ENCODE measurements around the gene CHTF18. TPM values are rescaled to one million over a fixed set of nuclear protein-coding genes. Genes with fewer than 3 reads are reported as not detected.
"Not testable (repeated sequence)": the region's sequence is repeated elsewhere in the genome, so short reads cannot be mapped to it uniquely, and the experiment has no call there.

CHTF18 gene
- total RNA-seq, 2 donors from 2014 or later = 74.5 to 97.8 TPM

DNA sequence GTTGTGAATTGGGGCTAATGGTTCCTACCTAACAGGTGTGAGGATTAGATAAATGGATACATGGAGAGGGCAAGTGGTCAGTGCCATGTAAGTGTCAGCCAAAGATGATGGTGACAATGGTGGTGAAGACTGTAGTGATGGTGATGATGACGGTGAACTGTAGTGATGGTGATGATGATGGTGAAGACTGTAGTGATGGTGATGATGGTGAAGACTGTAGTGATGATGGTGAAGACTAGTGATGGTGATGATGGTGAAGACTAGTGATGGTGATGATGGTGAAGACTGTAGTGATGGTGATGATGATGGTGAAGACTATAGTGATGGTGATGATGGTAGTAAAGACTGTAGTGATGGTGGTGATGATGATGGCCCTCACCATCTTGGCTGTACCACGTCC, 30.2 kb downstream of the CHTF18 start:
- DNase-seq (no peak), ATAC-seq (replicated peaks in 1 of 2) (no peak)
- H3K27ac Mint-ChIP-seq = no peak overlapping the region
- H3K9me3 Mint-ChIP-seq = no peaks in the 10 kb centered on the region
- peaks cover 9% of the 10 kb centered on the region for H3K27me3 Mint-ChIP-seq (ENCODE audit: low read depth)
- H3K4me3 Mint-ChIP-seq = no peak overlapping the region
- peaks cover 15% of the 10 kb centered on the region for H3K4me1 Mint-ChIP-seq (ENCODE audit: low read depth)
- no peaks in the 10 kb centered on the region for H3K36me3 Mint-ChIP-seq (ENCODE audit: insufficient read depth in 2 of 2)

DNA sequence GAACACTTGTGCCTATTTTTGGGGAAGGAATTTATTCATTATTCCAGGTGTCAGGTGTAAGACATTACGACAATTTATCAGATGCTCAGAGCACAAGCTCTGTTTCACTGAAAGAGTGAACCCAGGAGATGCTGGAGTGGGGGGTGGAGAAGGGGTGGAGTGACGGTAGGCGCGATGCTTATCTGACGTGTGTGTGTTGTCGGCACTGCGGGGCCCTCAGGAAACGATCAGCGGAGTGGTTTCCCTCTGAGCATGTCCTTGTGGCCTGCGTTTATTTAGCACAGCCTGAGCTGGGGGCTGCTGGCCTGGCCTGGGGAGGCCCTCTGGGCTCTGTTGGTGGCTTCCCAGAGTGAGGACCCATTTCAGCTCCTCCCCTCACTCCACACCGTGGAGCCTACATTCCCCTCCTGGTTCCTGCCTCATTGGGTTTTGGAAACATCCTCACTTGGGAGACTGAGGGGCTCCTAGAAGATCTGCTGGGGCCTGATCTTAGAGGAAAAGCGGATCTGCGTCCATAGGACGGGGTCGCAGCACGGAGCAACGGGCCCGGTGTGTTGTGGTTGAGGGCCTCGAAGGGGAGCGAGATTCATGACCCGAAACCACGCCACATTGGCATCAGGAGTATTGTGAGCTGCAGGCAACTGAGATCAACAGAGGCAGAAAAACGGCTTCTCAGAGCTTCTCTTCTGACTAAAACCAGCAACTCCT, 31.1 kb downstream of the CHTF18 start:
- Mint-ChIP-seq H3K36me3 (ENCODE audit: insufficient read depth in 2 of 2) (no peaks in the 10 kb centered on the region), H3K4me1 (ENCODE audit: low read depth) (peaks cover 11% of the 10 kb centered on the region), H3K9me3 (no peaks in the 10 kb centered on the region), H3K4me3 (no peak overlapping the region), H3K27ac (no peak overlapping the region), H3K27me3 (ENCODE audit: low read depth) (peaks cover 9% of the 10 kb centered on the region)
- ATAC-seq (replicated peaks in 1 of 2) (peak; percentile 74 to 79), DNase-seq (peak; percentile 43 to 49)

DNA sequence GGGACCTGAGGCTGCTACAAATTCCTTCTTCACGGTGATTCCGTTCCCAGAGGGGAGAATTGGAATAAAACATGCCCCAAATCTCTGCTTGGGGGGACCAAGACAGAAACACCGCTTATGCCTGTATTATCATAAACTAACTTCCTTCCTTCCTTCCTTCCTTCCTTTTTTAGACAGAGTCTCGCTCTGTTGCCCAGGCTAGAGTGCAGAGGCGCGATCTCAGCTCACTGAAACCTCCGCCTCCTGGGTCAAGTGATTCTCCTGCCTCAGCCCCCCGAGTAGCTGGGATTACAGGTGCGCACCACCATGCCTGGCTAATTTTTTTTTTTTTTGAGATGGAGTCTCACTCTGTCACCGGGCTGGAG, 31.6 kb downstream of the CHTF18 start:
- not testable (repeated sequence) for H3K27ac Mint-ChIP-seq

DNA sequence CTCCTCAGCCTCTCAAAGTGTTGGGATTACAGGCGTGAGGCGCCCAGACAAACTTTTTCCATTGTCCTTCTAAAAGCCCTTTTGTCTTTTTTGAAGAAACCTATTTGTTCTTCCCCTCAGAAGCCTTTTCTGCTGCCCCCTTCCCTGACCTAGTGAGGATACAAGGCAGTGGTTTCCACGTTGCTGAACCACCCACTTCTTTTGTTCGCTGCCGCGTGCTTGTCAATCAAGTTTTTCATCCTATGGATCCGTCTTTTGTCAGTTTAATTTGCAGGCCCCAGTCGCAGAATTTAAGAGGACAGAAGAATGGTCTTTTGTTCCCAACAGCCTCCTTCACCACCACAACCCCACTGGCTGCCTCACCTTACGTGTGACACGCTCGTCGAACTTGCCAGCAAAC, 32.3 kb downstream of the CHTF18 start:
- ATAC-seq (replicated peaks in 1 of 2) (no peak), DNase-seq (no peak)
- no peaks in the 10 kb centered on the region for H3K36me3 Mint-ChIP-seq (ENCODE audit: insufficient read depth in 2 of 2)
- no peaks in the 10 kb centered on the region for H3K9me3 Mint-ChIP-seq
- H3K27ac Mint-ChIP-seq = no peak overlapping the region
- H3K27me3 Mint-ChIP-seq (ENCODE audit: low read depth) = peaks cover 9% of the 10 kb centered on the region
- no peak overlapping the region for H3K4me3 Mint-ChIP-seq
- H3K4me1 Mint-ChIP-seq (ENCODE audit: low read depth) = peaks cover 11% of the 10 kb centered on the region

More for the DNA sequence above, 31.6 kb downstream of the CHTF18 start:
- Mint-ChIP-seq H3K4me1 (ENCODE audit: low read depth) (peaks cover 11% of the 10 kb centered on the region), H3K4me3 (peak overlapping the region in 1 of 2 donors; percentile 38)
- not testable (repeated sequence) for DNase-seq; H3K27me3 Mint-ChIP-seq (ENCODE audit: low read depth); H3K9me3 Mint-ChIP-seq; H3K36me3 Mint-ChIP-seq (ENCODE audit: insufficient read depth in 2 of 2); ATAC-seq (replicated peaks in 1 of 2)

GRCh38 chr16:821751-822150, 33.3 kb downstream of the CHTF18 start:
- H3K27ac Mint-ChIP-seq = no peak overlapping the region
- no peak for ATAC-seq (replicated peaks in 1 of 2)
- H3K36me3 Mint-ChIP-seq (ENCODE audit: insufficient read depth in 2 of 2) = no peaks in the 10 kb centered on the region
- H3K9me3 Mint-ChIP-seq = no peaks in the 10 kb centered on the region
- H3K4me3 Mint-ChIP-seq = no peak overlapping the region
- peaks cover 11% of the 10 kb centered on the region for H3K4me1 Mint-ChIP-seq (ENCODE audit: low read depth)
- H3K27me3 Mint-ChIP-seq (ENCODE audit: low read depth) = peaks cover 9% of the 10 kb centered on the region
- no peak for DNase-seq

DNA sequence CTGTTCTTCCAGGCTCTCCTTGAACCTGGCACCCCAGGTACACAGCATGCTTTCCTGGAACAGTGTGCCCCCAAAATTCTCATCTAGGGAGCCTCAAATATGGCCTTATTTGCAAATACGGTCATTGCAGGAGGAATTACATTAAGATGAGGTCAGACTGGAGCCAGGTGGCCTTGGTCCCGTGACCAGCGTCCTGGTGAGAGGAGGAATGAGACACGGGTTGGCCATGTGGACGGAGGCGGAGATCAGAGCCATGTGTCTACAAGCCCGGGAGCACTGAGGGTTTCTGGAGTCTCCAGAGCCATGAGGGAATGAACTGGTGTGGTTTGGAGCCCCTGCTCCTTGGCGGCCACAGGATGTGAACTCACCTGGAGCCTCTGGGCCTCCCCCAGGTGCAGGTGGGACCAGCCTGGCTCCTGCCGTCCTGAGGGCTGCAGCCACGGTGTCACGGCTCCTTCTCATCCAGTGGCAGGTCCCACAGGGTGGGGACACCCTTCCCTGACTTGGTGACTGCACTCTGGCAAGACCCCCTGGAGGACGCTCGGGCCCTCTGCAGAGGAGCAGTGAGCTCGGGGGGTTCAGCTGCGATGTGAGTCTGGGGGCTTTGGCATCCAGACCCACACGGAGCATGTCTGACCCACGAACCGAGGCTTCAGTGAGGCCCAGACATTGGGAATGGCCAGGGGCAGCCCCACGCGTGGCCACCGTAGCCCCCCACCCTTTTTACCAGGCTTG, 33.9 kb downstream of the CHTF18 start:
- Mint-ChIP-seq H3K27ac (no peak overlapping the region), H3K9me3 (no peaks in the 10 kb centered on the region), H3K27me3 (ENCODE audit: low read depth) (peaks cover 9% of the 10 kb centered on the region), H3K4me3 (no peak overlapping the region), H3K4me1 (ENCODE audit: low read depth) (peaks cover 11% of the 10 kb centered on the region), H3K36me3 (ENCODE audit: insufficient read depth in 2 of 2) (no peaks in the 10 kb centered on the region)
- no peak for ATAC-seq (replicated peaks in 1 of 2)
- no peak for DNase-seq

- no peak overlapping the region for H3K27ac Mint-ChIP-seq
- no peak overlapping the region for H3K4me3 Mint-ChIP-seq
- H3K27me3 Mint-ChIP-seq (ENCODE audit: low read depth) = peaks cover 9% of the 10 kb centered on the region
- no peaks in the 10 kb centered on the region for H3K9me3 Mint-ChIP-seq
- DNase-seq (no peak), ATAC-seq (replicated peaks in 1 of 2) (no peak)
- peaks cover 11% of the 10 kb centered on the region for H3K4me1 Mint-ChIP-seq (ENCODE audit: low read depth)
- no peaks in the 10 kb centered on the region for H3K36me3 Mint-ChIP-seq (ENCODE audit: insufficient read depth in 2 of 2)
These were observed 34.5 kb downstream of the CHTF18 start for GRCh38 chr16:822909-823297.

- no peaks in the 10 kb centered on the region for H3K9me3 Mint-ChIP-seq
- H3K4me1 Mint-ChIP-seq (ENCODE audit: low read depth) = peaks cover 11% of the 10 kb centered on the region
- no peaks in the 10 kb centered on the region for H3K36me3 Mint-ChIP-seq (ENCODE audit: insufficient read depth in 2 of 2)
- H3K27me3 Mint-ChIP-seq (ENCODE audit: low read depth) = peaks cover 9% of the 10 kb centered on the region
- H3K27ac Mint-ChIP-seq = no peak overlapping the region
- ATAC-seq (replicated peaks in 1 of 2) (no peak), DNase-seq (no peak)
- H3K4me3 Mint-ChIP-seq = no peak overlapping the region
These were observed 35.8 kb downstream of the CHTF18 start for GRCh38 chr16:824194-824593.

DNA sequence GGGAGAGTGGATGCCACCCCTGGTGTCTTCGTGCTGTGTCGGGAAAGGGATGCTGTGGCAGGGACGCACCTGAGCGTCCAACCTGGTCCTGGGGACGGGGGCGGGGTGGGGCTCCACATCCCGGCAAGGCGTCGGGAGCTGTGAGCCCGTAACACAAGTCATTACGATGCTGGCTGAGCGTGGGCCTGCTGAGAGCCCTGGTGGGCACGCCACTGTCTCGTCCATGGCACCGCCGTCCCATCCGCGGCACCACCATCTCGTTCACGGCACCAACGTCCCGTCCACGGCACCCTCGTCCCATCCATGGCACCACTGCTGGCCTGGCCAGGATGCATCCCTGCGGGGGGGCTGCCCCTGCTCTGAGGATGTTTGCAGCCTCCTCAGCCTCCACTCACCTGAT, 36.2 kb downstream of the CHTF18 start:
- no peak overlapping the region for H3K27ac Mint-ChIP-seq
- peaks cover 7% of the 10 kb centered on the region for H3K4me1 Mint-ChIP-seq (ENCODE audit: low read depth)
- peaks cover 9% of the 10 kb centered on the region for H3K27me3 Mint-ChIP-seq (ENCODE audit: low read depth)
- no peak overlapping the region for H3K4me3 Mint-ChIP-seq
- H3K9me3 Mint-ChIP-seq = no peaks in the 10 kb centered on the region
- no peaks in the 10 kb centered on the region for H3K36me3 Mint-ChIP-seq (ENCODE audit: insufficient read depth in 2 of 2)
- DNase-seq = no peak
- ATAC-seq (replicated peaks in 1 of 2) = no peak

GRCh38 chr16:825341-826061, 37.1 kb downstream of the CHTF18 start:
- DNase-seq (no peak), ATAC-seq (replicated peaks in 1 of 2) (no peak)
- Mint-ChIP-seq H3K9me3 (no peaks in the 10 kb centered on the region), H3K4me1 (ENCODE audit: low read depth) (no peaks in the 10 kb centered on the region), H3K4me3 (peak overlapping the region in 1 of 2 donors; percentile 22), H3K27me3 (ENCODE audit: low read depth) (peaks cover 9% of the 10 kb centered on the region), H3K36me3 (ENCODE audit: insufficient read depth in 2 of 2) (no peaks in the 10 kb centered on the region), H3K27ac (no peak overlapping the region)

GRCh38 chr16:827513-827912, 39.1 kb downstream of the CHTF18 start:
- peaks cover 9% of the 10 kb centered on the region for H3K27me3 Mint-ChIP-seq (ENCODE audit: low read depth)
- no peak overlapping the region for H3K27ac Mint-ChIP-seq
- H3K4me3 Mint-ChIP-seq = no peak overlapping the region
- no peaks in the 10 kb centered on the region for H3K36me3 Mint-ChIP-seq (ENCODE audit: insufficient read depth in 2 of 2)
- no peak for ATAC-seq (replicated peaks in 1 of 2)
- DNase-seq = no peak
- H3K4me1 Mint-ChIP-seq (ENCODE audit: low read depth) = no peaks in the 10 kb centered on the region
- no peaks in the 10 kb centered on the region for H3K9me3 Mint-ChIP-seq

DNA sequence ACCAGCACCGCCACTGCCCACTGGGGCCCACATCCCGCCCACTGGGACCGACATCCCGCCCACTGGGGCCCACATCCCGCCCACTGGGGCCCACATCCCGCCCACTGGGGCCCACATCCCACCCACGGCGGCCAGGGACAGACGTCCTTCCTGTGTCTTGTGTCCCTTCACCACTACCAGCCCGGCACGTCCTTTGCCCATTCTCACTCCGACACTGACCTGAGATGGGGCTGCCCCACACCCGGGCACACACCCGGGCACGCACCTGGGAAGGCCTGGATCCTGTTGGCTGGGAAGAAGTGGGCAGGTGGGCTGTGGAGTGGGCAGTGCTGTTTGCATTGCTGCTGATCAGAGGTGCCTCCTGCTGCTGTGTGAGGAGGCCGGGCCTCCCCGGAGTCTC, 40.5 kb downstream of the CHTF18 start:
- no peaks in the 10 kb centered on the region for H3K36me3 Mint-ChIP-seq (ENCODE audit: insufficient read depth in 2 of 2)
- H3K4me3 Mint-ChIP-seq = no peak overlapping the region
- peaks cover 9% of the 10 kb centered on the region for H3K27me3 Mint-ChIP-seq (ENCODE audit: low read depth)
- H3K9me3 Mint-ChIP-seq = no peaks in the 10 kb centered on the region
- H3K27ac Mint-ChIP-seq = no peak overlapping the region
- no peak for ATAC-seq (replicated peaks in 1 of 2)
- no peaks in the 10 kb centered on the region for H3K4me1 Mint-ChIP-seq (ENCODE audit: low read depth)
- DNase-seq = no peak

DNA sequence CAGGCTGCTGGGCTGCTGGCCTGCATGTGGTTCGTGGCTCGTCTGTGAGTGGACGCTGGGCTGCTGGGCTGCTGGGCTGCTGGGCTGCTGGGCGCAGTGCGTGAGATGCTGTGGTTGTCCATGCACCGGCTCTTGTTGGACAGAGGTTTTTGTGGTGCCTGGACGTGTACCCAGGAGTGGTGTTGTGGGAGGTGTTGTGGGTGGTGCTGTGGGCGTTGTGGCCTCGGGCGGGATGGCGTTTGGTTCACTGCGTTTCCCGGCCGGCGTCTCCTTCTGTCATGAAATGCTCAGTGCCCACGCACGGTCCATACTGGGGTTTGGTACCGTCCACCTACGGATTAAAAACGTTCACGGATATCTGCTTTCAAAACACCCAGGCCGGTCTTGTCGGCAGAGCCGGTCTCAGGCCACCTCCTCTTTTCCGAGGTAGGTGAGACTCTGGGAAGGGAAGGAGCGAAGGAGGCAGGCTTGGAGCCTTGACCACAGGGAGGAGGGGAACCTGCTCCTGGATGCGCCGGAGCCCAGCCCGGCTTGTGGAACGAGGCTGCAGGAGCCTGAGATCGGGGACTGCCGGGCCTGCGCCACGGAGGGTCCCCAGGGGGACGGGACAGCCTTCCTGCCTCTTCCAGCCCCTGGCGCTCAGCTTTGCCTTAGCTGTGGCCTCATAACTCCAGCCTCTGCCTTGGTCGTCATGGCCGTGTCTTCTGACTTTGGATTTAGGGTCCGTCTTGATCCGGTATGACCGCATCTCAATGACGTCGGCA, 41.9 kb downstream of the CHTF18 start:
- H3K9me3 Mint-ChIP-seq = no peaks in the 10 kb centered on the region
- no peaks in the 10 kb centered on the region for H3K36me3 Mint-ChIP-seq (ENCODE audit: insufficient read depth in 2 of 2)
- ATAC-seq (replicated peaks in 1 of 2) = no peak
- H3K4me1 Mint-ChIP-seq (ENCODE audit: low read depth) = no peaks in the 10 kb centered on the region
- no peak overlapping the region for H3K4me3 Mint-ChIP-seq
- H3K27me3 Mint-ChIP-seq (ENCODE audit: low read depth) = peaks cover 9% of the 10 kb centered on the region
- no peak overlapping the region for H3K27ac Mint-ChIP-seq
- no peak for DNase-seq

Measured in activated T-cell treated with anti-CD3 and anti-CD28 coated beads, Interleukin-2, amount 50 U/mL, for 72 hours (primary cell).